BE2C (cell line): ENCODE measurements around the gene RIN3.

ENCODE experiments used
- DNase-seq: peaks from one replicate; pipeline ENCODE4 v3.0.0-alpha.2; 2020
- H3K27me3 ChIP-seq: fragments of 250-450 bp; sonication (Bioruptor Pico); 2 replicates; pipeline ENCODE4 v1.5.1; 2020; ENCODE audit warnings: mild to moderate bottlenecking
- H3K36me3 ChIP-seq: fragments of 250-450 bp; sonication (Bioruptor Pico); 2 replicates; pipeline ENCODE4 v1.5.1; 2020; ENCODE audit warnings: mild to moderate bottlenecking
- H3K4me1 ChIP-seq: fragments of 250-450 bp; sonication (Bioruptor Pico); 2 replicates; pipeline ENCODE4 v1.5.1; 2020
- H3K4me3 ChIP-seq: 2 replicates; pipeline ENCODE4 v1.5.1; 2011; ENCODE audit warnings: low read depth, low read length
- H3K9me3 ChIP-seq: fragments of 250-450 bp; sonication (Bioruptor Pico); 2 replicates; pipeline ENCODE4 v1.5.1; 2020
- CTCF ChIP-seq: IDR thresholded peaks from 2 replicates; pipeline ENCODE4 v1.5.1; 2012; ENCODE audit warnings: mild to moderate bottlenecking, low read depth, low read length

Gene RIN3

GRCh38 chr14:92538412-92538985, 24.9 kb downstream of the RIN3 start:
- DNase-seq, result no peak
- Histone ChIP-seq H3K27me3 (peaks cover 3% of the 10 kb centered on the region; the same call in 1 of the 2 replicates), H3K36me3 (no peaks in the 10 kb centered on the region), H3K9me3 (no peaks in the 10 kb centered on the region; the same call in 1 of the 2 replicates), H3K4me3 (no peak overlapping the region), H3K4me1 (no peaks in the 10 kb centered on the region)
- no peak for TF ChIP-seq CTCF

GRCh38 chr14:92539419-92539818, 25.8 kb downstream of the RIN3 start:
- Histone ChIP-seq H3K27me3 (peaks cover 3% of the 10 kb centered on the region; the same call in 1 of the 2 replicates), H3K9me3 (no peaks in the 10 kb centered on the region; the same call in 1 of the 2 replicates), H3K36me3 (no peaks in the 10 kb centered on the region), H3K4me3 (no peak overlapping the region), H3K4me1 (no peaks in the 10 kb centered on the region)
- no peak for DNase-seq
- TF ChIP-seq CTCF, result no peak

GRCh38 chr14:92539875-92540274, 26.3 kb downstream of the RIN3 start:
- no peak for DNase-seq
- Histone ChIP-seq H3K27me3 (peaks cover 3% of the 10 kb centered on the region; the same call in 1 of the 2 replicates), H3K4me1 (no peaks in the 10 kb centered on the region), H3K36me3 (no peaks in the 10 kb centered on the region), H3K4me3 (no peak overlapping the region), H3K9me3 (no peaks in the 10 kb centered on the region; the same call in 1 of the 2 replicates)
- no peak for TF ChIP-seq CTCF

GRCh38 chr14:92540472-92541048, 27.0 kb downstream of the RIN3 start:
- H3K27me3 ChIP-seq, result peaks cover 3% of the 10 kb centered on the region; the same call in 1 of the 2 replicates
- H3K36me3 ChIP-seq, result no peaks in the 10 kb centered on the region
- no peaks in the 10 kb centered on the region for H3K4me1 ChIP-seq
- TF ChIP-seq CTCF, result no peak
- DNase-seq, result no peak
- H3K9me3 ChIP-seq, result no peaks in the 10 kb centered on the region; the same call in 1 of the 2 replicates
- H3K4me3 ChIP-seq, result no peak overlapping the region

GRCh38 chr14:92542766-92543554, 29.4 kb downstream of the RIN3 start:
- Histone ChIP-seq H3K4me1 (no peaks in the 10 kb centered on the region), H3K4me3 (no peak overlapping the region), H3K36me3 (no peaks in the 10 kb centered on the region), H3K27me3 (no peaks in the 10 kb centered on the region), H3K9me3 (no peaks in the 10 kb centered on the region; the same call in 1 of the 2 replicates)
- DNase-seq, result no peak
- TF ChIP-seq CTCF, result no peak
